ENCODE data around the gene SNX2. TPM values are rescaled to one million over a fixed set of nuclear protein-coding genes. Genes with fewer than 3 reads are reported as not detected.
"Not testable (repeated sequence)": the region's sequence is repeated elsewhere in the genome, so short reads cannot be mapped to it uniquely, and the experiment has no call there.

SNX2 gene
- total and polyA plus RNA-seq, 8 donors = 11.4 to 42.9 (median 30.2) TPM

DNA sequence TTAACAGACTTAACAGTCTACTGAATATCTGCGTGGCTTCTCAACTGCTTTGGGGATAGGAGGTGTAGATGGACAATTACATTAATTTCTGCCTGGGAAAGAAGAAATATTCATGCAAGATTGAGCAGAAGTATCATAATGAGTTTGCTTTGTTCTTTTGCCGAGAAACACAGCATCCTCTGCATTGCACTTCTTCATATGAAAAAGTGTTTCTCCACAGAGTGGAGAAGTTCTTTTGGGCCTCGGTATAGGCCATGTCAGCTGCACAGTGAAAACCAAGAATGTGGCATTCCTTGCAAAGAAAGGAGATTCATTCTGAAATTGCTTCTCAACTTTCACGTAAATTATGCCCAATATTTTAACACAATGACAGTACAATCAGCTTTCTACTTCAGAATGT is 17.6 kb upstream of the SNX2 start:
- no peaks in the 10 kb centered on the region for H3K27me3 ChIP-seq
- FAIRE-seq (no peak), DNase-seq (no peak), ATAC-seq (no peak)
- no peaks in the 10 kb centered on the region for H3K36me3 ChIP-seq
- no peaks in the 10 kb centered on the region for H3K9me3 ChIP-seq
- TF ChIP-seq CTCF (IDR thresholded peaks at IDR 0.05) = no peak
- 91 to 94% methylated on average over 4 of the region's 4 CpGs for WGBS, 2 donors
- no peaks in the 10 kb centered on the region for H3K4me1 ChIP-seq
- no peak overlapping the region for H3K27ac ChIP-seq
- H3K4me3 ChIP-seq = no peak overlapping the region
- intact Hi-C loops (cut with DNase I) = no loop called here

- DNase-seq (no peak), FAIRE-seq (no peak), ATAC-seq (no peak)
- H3K4me3 ChIP-seq = no peak overlapping the region
- no peak overlapping the region for H3K27ac ChIP-seq
- intact Hi-C loops (cut with DNase I) = no loop called here
- H3K9me3 ChIP-seq = no peaks in the 10 kb centered on the region
- WGBS, 2 donors = 68 to 75% methylated on average over 9 of the region's 9 CpGs
- H3K27me3 ChIP-seq = no peaks in the 10 kb centered on the region
- H3K36me3 ChIP-seq = no peaks in the 10 kb centered on the region
- TF ChIP-seq CTCF (IDR thresholded peaks at IDR 0.05) = no peak
- no peaks in the 10 kb centered on the region for H3K4me1 ChIP-seq
Observed at GRCh38 chr5:122759241-122760070, 15.4 kb upstream of the SNX2 start.

- no peaks in the 10 kb centered on the region for H3K4me1 ChIP-seq
- ATAC-seq (no peak), DNase-seq (no peak), FAIRE-seq (no peak)
- TF ChIP-seq CTCF (IDR thresholded peaks at IDR 0.05) = no peak
- 75 to 86% methylated on average over 2 of the region's 2 CpGs for WGBS, 2 donors
- H3K36me3 ChIP-seq = no peaks in the 10 kb centered on the region
- H3K27ac ChIP-seq = no peak overlapping the region
- H3K4me3 ChIP-seq = no peak overlapping the region
- H3K27me3 ChIP-seq = no peaks in the 10 kb centered on the region
- no peaks in the 10 kb centered on the region for H3K9me3 ChIP-seq
- intact Hi-C loops (cut with DNase I) = no loop called here
Observed at GRCh38 chr5:122760236-122760635, 14.6 kb upstream of the SNX2 start.

- FAIRE-seq = no peak
- no peak for DNase-seq
- WGBS, 2 donors = 22 to 30% methylated on average over 1 of the region's 1 CpG
- intact Hi-C loops (cut with DNase I) = no loop called here
- no peak overlapping the region for H3K27ac ChIP-seq
- H3K9me3 ChIP-seq = no peaks in the 10 kb centered on the region
- no peaks in the 10 kb centered on the region for H3K4me1 ChIP-seq
- no peak overlapping the region for H3K4me3 ChIP-seq
- no peak for TF ChIP-seq CTCF (IDR thresholded peaks at IDR 0.05)
- ATAC-seq = no peak
- no peaks in the 10 kb centered on the region for H3K27me3 ChIP-seq
- H3K36me3 ChIP-seq = no peaks in the 10 kb centered on the region
Observed at GRCh38 chr5:122761115-122761514, 13.8 kb upstream of the SNX2 start.

DNA sequence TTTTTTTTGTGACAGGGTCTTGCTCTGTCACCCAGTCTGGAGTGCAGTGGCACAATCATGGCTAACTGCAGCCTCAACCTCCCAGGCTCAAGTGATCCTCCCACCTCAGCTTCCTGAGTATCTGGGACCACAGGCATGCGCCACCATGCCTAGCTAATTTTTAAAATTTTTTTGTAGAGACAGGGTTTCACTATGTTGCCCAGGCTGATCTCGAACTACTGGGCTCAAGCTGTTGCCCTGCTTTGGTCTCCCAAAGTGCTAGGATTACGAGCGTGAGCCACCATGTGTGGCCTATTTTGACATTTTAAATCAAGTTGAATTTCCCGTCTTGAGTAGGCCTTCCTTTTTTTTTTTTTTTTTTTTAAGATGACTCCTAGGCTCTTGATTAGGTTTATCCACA is 13.0 kb upstream of the SNX2 start:
- WGBS, 2 donors = 91% methylated on average over 5 of the region's 5 CpGs
- intact Hi-C loops (cut with DNase I); DNase-seq: not testable (repeated sequence)

More for the DNA sequence above, 13.0 kb upstream of the SNX2 start:
- H3K4me1 ChIP-seq, FAIRE-seq, H3K27me3 ChIP-seq, H3K4me3 ChIP-seq, H3K36me3 ChIP-seq, ATAC-seq, H3K9me3 ChIP-seq, H3K27ac ChIP-seq: not testable (repeated sequence)
